ENCODE data around the gene ZC3H11A.
"Not testable (repeated sequence)": the region's sequence is repeated elsewhere in the genome, so short reads cannot be mapped to it uniquely, and the experiment has no call there.

ZC3H11A gene

DNA sequence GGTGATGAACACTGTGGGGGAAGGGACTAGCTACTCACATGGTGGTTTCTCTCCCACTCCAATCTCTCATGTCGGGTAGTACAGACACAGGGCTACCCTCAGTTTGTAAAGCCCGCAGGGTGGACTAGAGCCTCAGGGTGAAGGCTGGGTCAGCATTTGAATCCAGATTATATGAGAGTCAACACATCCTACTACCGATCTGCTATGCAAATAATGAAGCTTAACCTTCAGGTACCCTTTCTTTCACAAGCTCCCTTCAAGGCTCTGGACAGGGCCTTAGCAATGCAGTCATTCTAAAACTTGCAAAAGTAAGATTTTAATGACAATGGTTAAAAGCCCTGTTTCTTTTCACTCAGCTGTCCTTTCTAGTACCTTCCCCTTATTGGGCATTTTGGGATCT lies 5.5 kb upstream of the ZC3H11A start:
- no peak for DNase-seq

DNA sequence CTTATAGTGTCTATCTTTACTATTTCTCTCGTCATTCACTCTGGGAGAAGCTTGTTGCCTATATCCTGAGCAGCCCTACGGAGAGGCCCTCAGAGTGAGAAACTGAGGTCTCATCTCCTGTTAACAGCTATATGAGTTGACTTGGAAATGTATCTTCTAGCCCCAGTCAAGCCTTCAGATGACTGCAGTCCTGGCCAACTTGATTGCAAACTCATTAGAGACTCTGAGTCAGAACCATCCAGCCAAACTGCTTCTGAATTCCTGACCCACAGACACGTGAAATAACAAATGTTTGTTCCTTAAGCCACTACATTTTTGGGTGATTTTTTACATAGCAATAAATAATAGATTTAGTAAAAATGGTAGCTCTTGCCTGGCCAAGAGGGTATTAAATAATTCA lies 3.9 kb upstream of the ZC3H11A start:
- no peak for DNase-seq

DNA sequence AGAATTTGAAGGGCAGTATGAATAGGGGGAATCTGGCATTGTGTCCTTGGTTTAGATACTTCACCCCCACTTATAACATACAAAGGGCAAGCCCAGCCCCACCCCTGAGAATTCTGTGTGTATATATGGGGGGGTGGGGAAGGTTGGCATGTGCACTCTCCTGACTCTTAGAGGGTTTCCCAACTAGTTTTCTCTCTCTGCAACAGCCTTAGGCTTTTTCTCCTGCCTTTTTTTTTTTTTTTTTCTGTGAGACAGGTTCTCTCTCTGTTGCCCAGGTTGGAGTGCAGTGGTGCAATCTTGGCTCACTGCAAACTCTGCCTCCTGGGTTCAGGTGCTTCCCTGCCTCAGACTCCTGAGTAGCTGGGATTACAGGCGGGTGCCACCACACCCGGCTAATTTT lies 2.9 kb upstream of the ZC3H11A start:
- no peak for DNase-seq

DNA sequence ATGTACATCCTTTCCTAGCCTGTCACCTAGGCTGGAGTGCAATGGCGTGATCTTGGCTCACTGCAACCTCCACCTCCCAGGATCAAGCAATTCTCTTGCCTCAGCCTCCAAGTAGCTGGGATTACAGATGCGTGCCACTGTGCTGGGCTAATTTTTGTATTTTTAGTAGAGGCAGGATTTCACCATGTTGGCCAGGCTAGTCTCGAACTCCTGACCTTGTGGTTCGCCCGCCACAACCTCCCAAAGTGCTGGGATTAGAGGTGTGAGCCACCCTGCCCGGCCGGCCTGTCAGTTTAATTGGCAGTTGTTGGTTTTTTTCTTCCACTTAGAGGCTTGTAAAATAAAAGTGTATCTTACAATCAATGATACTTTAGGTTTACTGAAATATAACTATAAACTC lies 1.9 kb upstream of the ZC3H11A start:
- DNase-seq = not testable (repeated sequence)

DNA sequence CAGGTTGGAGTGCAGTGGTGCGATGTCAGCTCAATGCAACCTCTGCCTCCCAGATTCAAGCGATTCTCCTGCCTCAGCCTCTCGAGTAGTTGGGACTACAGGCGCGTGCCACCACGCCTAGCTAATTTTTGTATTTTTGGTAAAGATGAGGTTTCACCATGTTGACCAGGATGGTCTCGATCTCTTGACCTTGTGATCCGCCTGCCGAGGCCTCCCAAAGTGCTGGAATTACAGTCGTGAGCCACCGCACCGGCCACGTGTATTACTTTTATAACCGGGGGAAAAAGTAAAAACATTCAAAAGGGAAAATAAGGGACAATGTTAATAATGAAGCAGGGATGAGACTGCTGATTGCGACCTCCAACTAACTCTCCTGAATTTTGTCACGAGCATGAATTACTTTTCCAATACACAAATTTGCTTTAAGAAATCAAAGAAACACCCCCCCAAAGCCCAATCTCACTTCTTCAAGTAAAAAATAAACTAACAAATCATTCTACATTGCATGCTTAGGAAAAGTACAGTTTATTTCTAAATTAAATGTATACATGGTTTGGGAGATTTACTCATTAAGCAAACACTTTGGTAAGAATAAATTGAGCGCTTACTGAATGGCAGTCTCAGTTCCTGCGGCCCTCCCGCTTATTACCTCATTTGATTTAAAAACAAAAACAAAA lies 521 bp upstream of the ZC3H11A start:
- no peak for DNase-seq

DNA sequence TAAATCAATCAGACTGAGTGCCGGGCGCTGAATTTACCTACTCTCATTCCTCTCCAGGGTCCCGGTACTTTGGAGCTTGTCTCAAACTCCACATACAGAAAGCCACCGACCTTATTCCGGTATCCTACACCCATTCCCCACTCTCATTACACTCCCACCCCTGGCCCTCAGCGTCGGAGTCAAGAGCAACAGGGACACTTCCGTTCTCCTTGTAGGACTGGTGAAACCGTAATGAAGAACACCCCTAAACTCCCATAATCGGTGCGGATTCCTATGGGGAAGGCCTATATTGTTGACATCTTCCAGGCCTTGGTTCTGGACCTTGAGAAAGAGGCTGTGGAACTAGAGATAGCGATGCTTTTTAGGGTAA lies 798 bp downstream of the ZC3H11A start:
- no peak for DNase-seq

DNA sequence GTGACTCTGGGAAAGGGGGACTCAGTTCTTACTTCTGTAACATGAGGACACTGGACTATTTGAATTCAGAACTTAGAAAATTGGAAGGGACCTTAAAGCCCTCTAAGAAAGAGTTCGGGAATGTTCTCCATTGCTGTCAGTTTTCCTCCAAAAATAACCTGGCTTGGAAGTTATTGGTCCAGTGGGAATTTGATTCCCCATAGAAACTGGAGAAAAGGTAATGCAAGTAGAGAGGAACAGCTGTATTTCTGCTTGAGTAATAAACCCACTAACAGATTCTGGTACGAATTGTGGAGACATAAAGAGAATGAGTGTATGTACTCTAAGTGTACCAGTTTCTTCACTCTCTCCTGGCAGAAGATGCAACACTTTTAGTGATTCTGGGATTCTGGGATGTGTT lies 1.8 kb downstream of the ZC3H11A start:
- no peak for DNase-seq

DNA sequence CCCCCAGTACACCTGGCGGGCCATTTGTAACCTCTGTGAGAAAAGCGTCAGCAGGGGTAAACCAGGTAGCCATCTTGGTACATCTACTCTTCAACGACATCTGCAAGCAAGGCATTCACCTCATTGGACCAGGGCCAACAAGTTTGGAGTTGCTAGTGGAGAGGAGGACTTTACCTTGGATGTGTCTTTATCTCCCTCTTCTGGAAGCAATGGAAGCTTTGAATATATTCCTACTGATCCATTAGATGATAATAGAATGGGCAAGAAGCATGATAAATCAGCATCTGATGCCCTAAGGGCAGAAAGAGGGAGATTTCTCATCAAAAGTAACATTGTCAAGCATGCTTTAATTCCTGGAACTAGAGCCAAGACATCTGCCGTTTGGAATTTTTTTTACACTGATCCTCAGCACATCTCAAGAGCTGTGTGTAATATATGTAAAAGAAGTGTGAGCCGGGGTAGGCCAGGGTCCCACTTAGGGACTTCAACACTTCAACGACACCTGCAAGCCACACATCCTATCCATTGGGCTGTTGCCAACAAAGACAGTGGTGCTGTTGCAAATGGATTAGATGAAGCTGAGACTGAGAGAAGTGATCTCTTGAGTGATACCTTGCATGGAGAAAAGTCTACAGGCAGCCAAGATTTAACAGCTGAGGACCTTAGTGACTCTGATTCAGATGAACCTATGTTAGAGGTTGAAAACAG lies 2.7 kb downstream of the ZC3H11A start:
- DNase-seq = peak; percentile 15

DNA sequence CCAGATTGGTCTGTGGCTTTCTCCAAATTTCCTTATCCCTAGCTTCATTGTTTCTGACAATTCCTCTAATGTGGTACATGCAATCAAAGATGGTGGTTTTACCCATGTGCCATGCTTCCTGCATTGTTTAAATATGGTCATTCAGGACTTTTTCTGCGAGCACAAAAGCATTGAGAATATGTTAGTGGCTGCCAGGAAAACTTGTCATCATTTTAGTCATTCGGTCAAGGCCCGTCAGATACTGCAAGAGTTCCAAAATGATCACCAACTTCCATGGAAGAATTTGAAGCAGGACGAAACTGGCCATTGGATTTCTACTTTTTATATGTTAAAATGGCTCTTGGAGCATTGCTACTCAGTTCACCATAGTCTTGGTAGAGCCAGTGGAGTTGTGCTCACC lies 3.7 kb downstream of the ZC3H11A start:
- DNase-seq = no peak

DNA sequence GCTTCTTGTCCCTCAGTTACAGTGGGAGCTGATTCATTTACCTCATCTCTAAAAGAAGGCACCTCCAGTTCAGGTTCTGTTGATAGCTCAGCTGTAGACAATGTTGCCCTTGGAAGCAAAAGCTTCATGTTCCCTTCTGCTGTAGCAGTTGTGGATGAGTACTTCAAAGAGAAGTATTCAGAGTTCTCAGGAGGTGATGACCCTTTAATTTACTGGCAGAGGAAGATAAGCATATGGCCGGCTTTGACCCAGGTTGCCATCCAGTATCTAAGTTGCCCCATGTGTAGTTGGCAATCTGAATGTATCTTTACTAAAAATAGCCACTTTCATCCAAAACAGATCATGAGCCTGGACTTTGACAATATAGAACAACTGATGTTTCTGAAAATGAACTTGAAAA lies 4.5 kb downstream of the ZC3H11A start:
- DNase-seq = peak; percentile 21

DNA sequence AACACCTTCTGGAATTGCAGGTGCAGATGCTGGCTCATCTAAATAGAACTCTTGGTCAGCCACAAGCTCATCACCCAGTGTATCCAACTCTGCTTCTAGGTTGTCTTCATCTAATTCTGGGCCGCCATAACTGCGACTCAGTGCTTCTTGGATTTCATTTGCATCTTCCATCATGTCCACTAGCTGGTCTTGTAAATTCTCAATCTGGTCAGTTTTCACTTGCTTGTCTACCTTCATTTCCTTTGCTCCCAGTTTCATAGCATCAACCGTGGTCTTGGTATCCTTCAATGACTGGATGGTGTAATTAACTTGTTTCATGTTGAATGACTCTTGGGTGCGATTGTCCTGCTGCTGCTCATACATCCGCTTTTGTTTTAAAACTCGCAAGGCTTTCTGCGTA lies 10.3 kb downstream of the ZC3H11A start:
- no peak for DNase-seq

DNA sequence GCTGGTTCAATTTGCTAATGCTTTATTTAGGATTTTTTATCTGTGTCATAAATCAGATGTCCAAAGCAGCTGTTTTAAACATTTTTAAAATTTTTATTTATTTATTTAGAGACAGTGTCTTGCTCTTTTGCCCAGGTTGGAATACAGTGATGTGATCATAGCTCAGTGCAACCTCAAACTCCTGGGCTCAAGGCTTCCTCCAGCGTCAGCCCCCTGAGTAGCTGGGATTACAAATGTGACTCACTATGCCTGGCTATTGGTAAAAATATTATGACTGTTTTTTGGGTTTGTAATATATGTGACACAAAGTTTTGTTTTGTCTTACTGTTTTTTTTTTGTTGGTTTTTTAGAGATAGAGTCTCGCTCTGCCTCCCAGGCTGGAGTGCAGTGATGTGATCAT lies 11.8 kb downstream of the ZC3H11A start:
- DNase-seq = no peak

DNA sequence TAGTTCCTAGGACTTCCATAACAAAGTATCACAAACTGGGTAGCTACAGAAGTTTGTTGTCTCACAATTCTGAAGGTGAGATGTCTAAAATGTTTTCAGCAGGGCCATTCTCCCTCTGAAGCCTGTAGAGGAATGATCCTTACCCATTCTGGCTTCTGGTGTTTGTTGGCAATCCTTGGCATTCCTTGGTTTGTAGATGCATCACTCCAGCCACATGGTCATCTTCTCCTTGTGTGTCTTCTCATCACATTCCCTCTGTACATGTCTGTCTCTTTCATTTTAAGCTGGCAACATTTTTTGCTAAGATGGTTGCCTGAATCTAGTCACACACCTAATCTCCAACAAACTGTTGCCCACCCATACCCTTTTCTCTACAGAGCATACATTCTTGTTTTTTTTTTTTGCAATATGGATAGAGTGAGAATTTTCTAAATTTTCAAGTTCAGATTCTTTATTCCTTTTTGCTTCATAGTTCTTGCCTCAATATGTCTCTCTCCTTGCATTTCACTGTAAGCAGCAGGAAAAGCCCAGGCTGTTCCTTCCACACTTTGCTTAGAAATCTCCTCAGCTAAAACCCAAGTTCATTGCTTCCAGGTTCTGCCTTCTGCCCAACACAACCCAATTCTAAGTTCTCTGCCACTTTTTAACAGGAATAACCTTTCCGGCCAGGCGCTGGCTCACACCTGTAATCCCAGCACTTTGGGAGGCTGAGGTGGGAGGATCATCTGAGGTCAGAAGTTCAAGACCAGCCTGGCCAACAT lies 18.3 kb downstream of the ZC3H11A start:
- no peak for DNase-seq

DNA sequence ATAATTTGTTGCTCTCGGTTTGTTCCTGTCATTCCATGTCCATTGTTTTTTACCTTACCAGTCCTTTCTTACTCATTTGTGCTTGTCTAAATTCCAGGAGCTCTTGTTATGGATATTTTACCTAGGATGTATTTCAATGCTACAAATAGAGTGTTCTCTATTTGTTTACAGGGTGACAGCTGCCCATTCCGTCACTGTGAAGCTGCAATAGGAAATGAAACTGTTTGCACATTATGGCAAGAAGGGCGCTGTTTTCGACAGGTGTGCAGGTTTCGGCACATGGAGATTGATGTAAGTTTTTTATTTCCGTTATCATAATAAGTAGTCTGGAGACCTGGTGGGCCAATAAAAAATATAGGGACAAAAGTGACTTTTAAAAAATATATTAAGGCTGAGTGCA lies 23.0 kb downstream of the ZC3H11A start:
- no peak for DNase-seq

DNA sequence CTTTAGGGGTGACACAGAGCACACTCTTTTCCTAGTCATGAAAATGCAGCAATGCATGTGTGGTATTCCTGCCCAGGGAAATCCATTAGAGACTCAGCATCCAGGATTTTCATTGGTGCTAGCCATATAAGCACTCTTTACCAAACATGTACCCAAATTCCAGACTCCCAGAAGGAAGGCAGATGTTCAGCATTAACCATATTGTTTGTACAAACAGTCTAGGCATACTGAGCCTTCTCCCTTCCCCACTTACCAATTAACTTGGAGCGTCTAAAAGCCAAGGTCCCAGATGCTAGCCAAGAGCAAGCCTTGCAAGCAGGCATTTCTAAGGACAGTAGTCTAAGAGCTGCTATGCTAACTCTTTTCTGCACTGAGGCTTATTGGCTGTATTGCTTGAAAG lies 27.9 kb downstream of the ZC3H11A start:
- no peak for DNase-seq

DNA sequence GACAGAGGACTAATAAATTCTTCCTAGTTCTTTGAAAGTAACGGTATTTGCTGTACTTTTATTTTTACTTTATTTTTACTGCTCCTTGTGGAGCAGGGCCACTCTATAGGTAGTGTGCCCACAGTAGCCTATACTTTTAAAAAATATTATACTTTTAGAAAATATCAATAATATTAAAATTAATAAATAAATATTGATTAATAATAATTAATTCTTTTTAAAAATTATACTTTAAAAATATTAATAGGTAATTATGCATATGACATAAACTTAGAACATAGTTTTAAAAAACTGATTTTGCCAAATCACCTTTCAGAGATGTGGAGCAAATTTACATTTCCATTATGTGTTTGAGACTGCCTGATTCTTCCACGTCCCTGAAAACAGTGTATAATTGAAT lies 30.8 kb downstream of the ZC3H11A start:
- DNase-seq = no peak

DNA sequence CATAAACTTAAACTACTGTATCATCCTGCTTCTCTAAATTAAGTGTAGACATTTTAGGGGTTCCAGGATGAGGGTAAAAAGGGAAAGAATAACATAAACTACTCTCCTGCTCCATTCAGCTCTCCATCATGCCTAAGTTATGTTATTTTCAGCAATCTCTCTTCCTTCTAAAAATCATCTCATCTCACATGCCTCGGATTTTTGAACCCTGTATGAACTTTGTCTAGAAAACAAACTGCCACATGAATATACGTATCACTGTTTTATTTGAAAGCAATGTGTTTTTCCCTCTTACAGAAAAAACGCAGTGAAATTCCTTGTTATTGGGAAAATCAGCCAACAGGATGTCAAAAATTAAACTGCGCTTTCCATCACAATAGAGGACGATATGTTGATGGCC lies 32.6 kb downstream of the ZC3H11A start:
- no peak for DNase-seq

DNA sequence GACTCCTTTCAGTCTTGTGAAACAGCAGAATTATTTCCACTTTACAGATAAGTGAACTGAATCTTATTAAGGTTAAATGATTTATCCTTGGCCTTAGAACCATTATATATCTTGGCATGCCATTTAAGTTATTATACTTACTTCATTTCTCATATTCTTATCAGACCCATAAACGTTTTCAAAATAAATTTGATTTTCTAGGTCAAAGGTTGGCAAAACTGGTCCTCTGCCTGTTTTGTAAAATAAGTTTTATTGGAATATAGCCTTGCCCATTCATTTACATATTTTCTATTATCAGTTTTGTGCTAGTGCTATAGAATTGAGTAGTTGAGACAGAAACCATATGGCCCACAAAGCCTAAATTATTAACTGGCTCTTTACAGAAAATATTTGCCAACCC lies 33.1 kb downstream of the ZC3H11A start:
- no peak for DNase-seq

DNA sequence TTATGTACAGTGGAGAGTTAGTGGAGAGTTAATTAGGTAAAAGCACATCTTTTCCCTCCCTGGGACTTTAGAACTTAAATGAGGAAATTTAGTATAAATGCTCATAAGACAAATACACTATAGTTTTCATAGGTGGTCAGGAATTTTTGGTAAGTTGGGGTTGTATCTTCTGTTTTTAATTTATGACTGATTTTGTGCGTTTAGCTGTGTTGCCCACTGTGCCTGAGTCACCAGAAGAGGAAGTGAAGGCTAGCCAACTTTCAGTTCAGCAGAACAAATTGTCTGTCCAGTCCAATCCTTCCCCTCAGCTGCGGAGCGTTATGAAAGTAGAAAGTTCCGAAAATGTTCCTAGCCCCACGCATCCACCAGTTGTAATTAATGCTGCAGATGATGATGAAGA lies 33.8 kb downstream of the ZC3H11A start:
- not testable (repeated sequence) for DNase-seq

DNA sequence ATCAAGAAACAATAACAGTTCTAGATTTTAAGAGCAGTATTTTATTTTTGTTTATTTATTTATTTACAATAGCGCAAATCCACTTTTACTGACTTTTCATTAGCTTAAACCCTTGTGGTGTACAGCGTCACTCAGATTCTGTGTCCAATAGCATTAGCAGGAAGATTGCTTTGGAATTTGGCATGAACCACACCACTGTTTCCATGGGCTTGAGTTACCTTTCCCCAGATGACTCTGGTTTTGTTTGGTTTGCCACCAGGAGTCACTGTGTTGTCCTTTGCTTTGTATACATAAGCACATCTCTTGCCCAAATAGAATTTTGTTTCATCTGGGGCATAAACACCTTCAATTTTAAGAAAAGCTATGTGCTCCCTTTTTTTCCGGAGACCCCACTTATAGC lies 40.1 kb downstream of the ZC3H11A start:
- no peak for DNase-seq

DNA sequence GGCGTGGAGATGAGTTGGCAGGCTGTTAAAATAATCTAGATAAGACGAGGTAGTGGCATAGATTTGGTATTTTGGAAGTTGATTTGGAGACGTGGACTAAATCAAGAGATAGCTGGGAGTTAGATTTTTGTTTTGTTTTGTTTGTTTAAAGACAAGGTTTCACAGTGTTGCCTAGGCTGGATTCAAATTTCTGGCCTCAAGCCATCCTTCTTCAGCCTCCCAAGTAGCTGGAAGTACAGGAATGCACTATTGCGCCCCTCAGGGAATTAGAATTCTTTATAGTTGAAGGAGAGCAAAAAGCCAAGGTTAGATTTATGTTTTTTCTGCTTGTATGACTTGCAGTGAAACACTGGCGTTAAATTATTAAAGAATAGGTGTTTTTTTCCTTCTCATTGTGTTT lies 43.7 kb downstream of the ZC3H11A start:
- DNase-seq = no peak

DNA sequence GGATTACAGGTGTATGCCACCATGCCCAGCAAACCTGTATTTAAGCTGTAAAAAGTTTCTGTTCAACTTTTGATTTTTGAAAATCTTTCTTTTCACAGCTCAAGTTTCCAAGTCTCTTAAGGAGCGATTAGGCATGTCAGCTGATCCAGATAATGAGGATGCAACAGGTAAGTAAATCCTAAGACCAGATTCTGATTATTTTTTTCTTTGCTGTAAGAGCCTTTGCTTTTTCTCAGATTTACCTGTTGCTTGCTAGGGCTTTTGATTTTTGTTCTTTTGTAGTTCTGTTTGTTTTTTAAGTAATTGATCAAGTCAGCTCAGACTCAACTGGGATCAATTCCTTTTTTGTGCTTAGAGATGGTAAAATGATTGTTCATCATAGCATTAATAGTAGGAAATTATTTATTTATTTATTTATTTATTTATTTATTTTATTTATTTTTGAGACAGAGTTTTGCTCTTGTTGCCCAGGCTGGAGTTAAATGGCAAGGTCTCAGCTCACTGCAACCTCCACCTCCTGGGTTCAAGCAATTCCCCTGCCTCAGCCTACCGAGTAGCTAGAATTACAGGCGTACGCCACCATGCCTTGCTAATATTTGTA lies 44.9 kb downstream of the ZC3H11A start:
- DNase-seq = no peak

DNA sequence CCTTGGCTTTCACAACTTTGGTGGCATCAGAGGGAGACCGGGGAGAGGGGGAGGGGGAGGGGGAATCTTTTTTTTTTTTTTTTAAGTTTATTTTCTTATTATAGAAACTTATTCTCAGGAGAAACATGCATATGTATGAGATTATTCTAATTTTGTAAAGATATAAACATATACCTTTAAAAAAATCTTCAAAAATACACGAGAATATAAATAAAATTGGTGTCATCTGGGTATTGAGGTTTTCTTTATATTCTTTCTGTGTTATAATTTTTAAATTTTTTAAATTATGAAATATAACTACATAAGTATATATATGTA lies 47.1 kb downstream of the ZC3H11A start:
- DNase-seq = no peak

DNA sequence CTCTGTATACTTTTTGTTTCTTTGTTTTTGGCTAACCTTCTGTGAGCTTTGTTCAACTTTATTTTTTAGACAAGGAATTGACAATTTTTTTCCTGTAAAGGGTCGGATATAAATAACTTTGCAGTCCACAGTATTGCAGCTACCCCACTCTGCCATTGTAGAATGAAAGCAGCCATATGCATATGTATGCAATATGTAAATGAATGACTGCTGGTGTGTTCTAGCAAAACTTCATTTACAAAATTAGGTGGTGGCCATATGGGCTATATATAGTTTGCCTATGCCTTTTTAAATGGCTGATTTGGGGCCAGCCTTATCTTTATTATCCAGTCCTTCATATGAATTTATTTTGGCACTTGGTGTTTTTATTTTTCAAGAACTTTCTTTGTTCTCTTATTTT lies 48.0 kb downstream of the ZC3H11A start:
- DNase-seq = no peak

Measured in NCI-H446 treated with DMSO at 0.1 percent for 48 hours (cell line).